HG03469 (cell line): ENCODE results near the gene ATIC.
A peak's percentile ranks its signal among the peaks of the same experiment; 100 is the strongest.
"Not testable (repeated sequence)": the region's sequence is repeated elsewhere in the genome, so short reads cannot be mapped to it uniquely, and the experiment has no call there.

Experiments
- ATAC-seq: cut with Tn5 transposase; IDR thresholded peaks from one replicate; pipeline ENCODE4 v1.9.1; 2021; ENCODE audit warnings: mild to moderate bottlenecking, moderate library complexity, moderate number of reproducible peaks; ENCODE audit not compliant: unreplicated experiment

The ATIC gene

GRCh38 chr2:215311625-215312396, at the start of gene ATIC:
Gene ATIC, plus strand, starts transcription at chr2:215312059. Its CDS starts 84 bp downstream, at chr2:215312143.
- ATAC-seq = peak; percentile 98

- no peak for ATAC-seq
Measured at GRCh38 chr2:215262303-215262702, 49.6 kb upstream of the ATIC start.

GRCh38 chr2:215262741-215263362, 49.0 kb upstream of the ATIC start:
- ATAC-seq = no peak

GRCh38 chr2:215264374-215264773, 47.5 kb upstream of the ATIC start:
- ATAC-seq = no peak

GRCh38 chr2:215269397-215270117, 42.3 kb upstream of the ATIC start:
- peak; percentile 66 for ATAC-seq

- ATAC-seq = no peak
Measured at GRCh38 chr2:215270118-215270451, 41.8 kb upstream of the ATIC start.

- ATAC-seq = no peak
Measured at GRCh38 chr2:215271446-215271845, 40.4 kb upstream of the ATIC start.

GRCh38 chr2:215272918-215273317, 38.9 kb upstream of the ATIC start:
- ATAC-seq = no peak

GRCh38 chr2:215274829-215275228, 37.0 kb upstream of the ATIC start:
- no peak for ATAC-seq

- no peak for ATAC-seq
Measured at GRCh38 chr2:215275824-215276223, 36.0 kb upstream of the ATIC start.

- no peak for ATAC-seq
Measured at GRCh38 chr2:215277944-215278343, 33.9 kb upstream of the ATIC start.

- ATAC-seq = peak; percentile 71
Measured at GRCh38 chr2:215280326-215280725, 31.5 kb upstream of the ATIC start.

GRCh38 chr2:215283221-215283620, 28.6 kb upstream of the ATIC start:
- no peak for ATAC-seq

GRCh38 chr2:215286309-215286708, 25.6 kb upstream of the ATIC start:
- ATAC-seq = no peak

GRCh38 chr2:215288112-215288815, 23.6 kb upstream of the ATIC start:
- ATAC-seq = no peak

- ATAC-seq = no peak
Measured at GRCh38 chr2:215290980-215291599, 20.8 kb upstream of the ATIC start.

- no peak for ATAC-seq
Measured at GRCh38 chr2:215293879-215294278, 18.0 kb upstream of the ATIC start.

- no peak for ATAC-seq
Measured at GRCh38 chr2:215299337-215299859, 12.5 kb upstream of the ATIC start.

GRCh38 chr2:215301994-215302393, 9.9 kb upstream of the ATIC start:
- ATAC-seq = no peak

- ATAC-seq = not testable (repeated sequence)
Measured at GRCh38 chr2:215311259-215311624, 617 bp upstream of the ATIC start.

- no peak for ATAC-seq
Measured at GRCh38 chr2:215313255-215313613, 1.4 kb downstream of the ATIC start.
